Endothelial cell of umbilical vein (primary cell): Measurements from ENCODE around the gene TMIE. TPM values are rescaled to one million over a fixed set of nuclear protein-coding genes. Genes with fewer than 3 reads are reported as not detected.

Source experiments
- BruUV-seq: library from RNA; stranded (reverse); fragments of 400-500 nt; replicated peaks from 2 replicates; lab custom pipeline; 2021; lab: Mats Ljungman, UMichigan
- CTCF ChIA-PET: fragments of 300-600, 350-600 bp; sonication (Branson Sonifier 250); formaldehyde crosslinking; loops from one replicate; lab custom pipeline; 2021; ENCODE audit warnings: antibody characterized with exemption, inconsistent platforms; lab: Charles Lee
- POLR2A ChIA-PET: fragments of 300-600, 350-600 bp; sonication (Branson Sonifier 250); formaldehyde crosslinking; loops from one replicate; lab custom pipeline; 2021; ENCODE audit warnings: antibody characterized with exemption, inconsistent platforms; lab: Charles Lee
- DNase-seq: peaks from one replicate; pipeline ENCODE4 v3.0.0-alpha.2; 2011; ENCODE audit warnings: low read depth, low spot score
- FAIRE-seq: peaks from 2 replicates; lab custom pipeline; 2011; peaks lifted over from hg19 to GRCh38; lab: Jason Lieb, UNC
- H2AFZ ChIP-seq: 2 replicates; pipeline ENCODE4 v1.6.0; 2012; ENCODE audit warnings: low read depth, low read length, control low read depth, inconsistent platforms
- H3K27ac ChIP-seq: 2 replicates; pipeline ENCODE4 v1.5.1; 2011; ENCODE audit warnings: low read depth, mild to moderate bottlenecking, control low read depth, low read length, moderate library complexity; ENCODE audit not compliant: insufficient read depth
- H3K27me3 ChIP-seq, 2 experiments: 2 replicates each; pipeline versions ENCODE4 v1.6.0 to v1.6.1; 2011; ENCODE audit warnings: low read length in 2 of 2, mixed read lengths in 1 of 2; ENCODE audit not compliant: control insufficient read depth in 2 of 2, insufficient read depth in 2 of 2
- H3K36me3 ChIP-seq, 2 experiments: 2 replicates in 1 of 2; 3 replicates in 1 of 2; pipeline ENCODE4 v1.5.1; 2011; ENCODE audit warnings: low read length in 2 of 2, mild to moderate bottlenecking in 1 of 2, moderate library complexity in 1 of 2; ENCODE audit not compliant: control insufficient read depth in 2 of 2, insufficient read depth in 2 of 2; ENCODE audit errors: extremely low read depth in 1 of 2
- H3K4me1 ChIP-seq: 3 replicates; pipeline ENCODE4 v1.5.1; 2011; ENCODE audit warnings: mild to moderate bottlenecking, low read length; ENCODE audit not compliant: control insufficient read depth, insufficient read depth; ENCODE audit errors: extremely low read depth
- H3K4me2 ChIP-seq: 2 replicates; pipeline ENCODE4 v1.6.1; 2011; ENCODE audit warnings: low read length, control low read depth, mixed read lengths; ENCODE audit not compliant: insufficient read depth
- H3K4me3 ChIP-seq, 3 experiments: fragments of 200-600 bp in 1 of 3; sonication (generic), shearing (Covaris generic) in 1 of 3; replicated peaks in 1 of 3; 2 replicates each; pipeline ENCODE4 v1.5.1; 2011 to 2016; ENCODE audit warnings: control low read depth in 3 of 3, low read length in 3 of 3, mild to moderate bottlenecking in 2 of 3, inconsistent platforms in 1 of 3, low read depth in 1 of 3, moderate library complexity in 1 of 3; ENCODE audit not compliant: insufficient read depth in 1 of 3
- H3K79me2 ChIP-seq: 2 replicates; pipeline ENCODE4 v1.6.0; 2012; ENCODE audit warnings: low read length, inconsistent platforms; ENCODE audit not compliant: control insufficient read depth, insufficient read depth
- H3K9ac ChIP-seq: replicated peaks from 2 replicates; pipeline ENCODE3; 2011; ENCODE audit warnings: low read length, control low read depth; ENCODE audit not compliant: insufficient read depth; ENCODE audit errors: extremely low read depth
- H3K9me1 ChIP-seq: replicated peaks from 3 replicates; pipeline ENCODE4 v1.6.0; 2011; ENCODE audit warnings: mild to moderate bottlenecking, low read length; ENCODE audit not compliant: control insufficient read depth, insufficient read depth; ENCODE audit errors: extremely low read depth
- H3K9me3 ChIP-seq: replicated peaks from 2 replicates; pipeline ENCODE4 v1.5.1; 2012; ENCODE audit warnings: low read length, inconsistent platforms; ENCODE audit not compliant: control insufficient read depth, insufficient read depth
- H4K20me1 ChIP-seq: replicated peaks from 2 replicates; pipeline ENCODE3; 2011; ENCODE audit warnings: mild to moderate bottlenecking, low read length; ENCODE audit not compliant: control insufficient read depth, insufficient read depth; ENCODE audit errors: extremely low read depth
- EZH2 ChIP-seq: IDR thresholded peaks from 2 replicates; pipeline ENCODE4 v1.6.1; 2012; ENCODE audit warnings: borderline replicate concordance, low read depth, mild to moderate bottlenecking, moderate library complexity, low read length, inconsistent platforms; ENCODE audit not compliant: severe bottlenecking
- FOS ChIP-seq: IDR thresholded peaks from 2 replicates; pipeline ENCODE4 v1.6.1; 2011; ENCODE audit warnings: mild to moderate bottlenecking, low read length, moderate library complexity, borderline replicate concordance; ENCODE audit not compliant: insufficient read depth
- GATA2 ChIP-seq: IDR thresholded peaks from 2 replicates; pipeline ENCODE4 v1.7.0; 2011; ENCODE audit warnings: low read depth, mild to moderate bottlenecking, moderate library complexity, mixed read lengths, low read length; ENCODE audit not compliant: insufficient read length, insufficient read depth
- MYC ChIP-seq: IDR thresholded peaks from one replicate; pipeline ENCODE4 v1.6.1; 2011; ENCODE audit warnings: mild to moderate bottlenecking, low read depth, low read length
- POLR2AphosphoS5 ChIP-seq: IDR thresholded peaks from 2 replicates; pipeline ENCODE4 v1.6.1; 2012; ENCODE audit warnings: low read depth, mild to moderate bottlenecking, control low read depth, low read length, moderate library complexity; ENCODE audit not compliant: insufficient read depth
- dilution Hi-C: fragments of 300-500 bp; cut with MboI; formaldehyde crosslinking; loops from one replicate; pipeline ENCODE4 v1.15.0; 2019; ENCODE audit warnings: low sequenced_read_pairs; ENCODE audit not compliant: extremely low pct_ligation_motif_present
- intact Hi-C: fragments of 100-400 bp; cut with micrococcal nuclease; formaldehyde crosslinking; loops from one replicate; pipeline ENCODE4 v1.10.0; 2022
- polyA plus RNA-seq, 4 experiments: library from polyadenylated mRNA; depleted of rRNA in 3 of 4; stranded (reverse) in 3 of 4; unstranded in 1 of 4; fragments of >200 nt; gene quantifications; 2 replicates each; pipeline versions ENCODE4 v1.2.1 to v1.2.3, GENCODE V29; 2011 to 2012; ENCODE audit warnings: missing spikeins in 1 of 4
- total RNA-seq: library from RNA; stranded (reverse); gene quantifications from 2 replicates; pipeline ENCODE4 v1.2.3, GENCODE V29; 2021
- TF ChIP-seq, protein P1 (sequence below), 2 donors: IDR thresholded peaks; 1 replicate in 1 of 2; 2 replicates in 1 of 2; pipeline ENCODE4 v1.5.1; 2011; ENCODE audit warnings: low read length in 2 of 2, mild to moderate bottlenecking in 2 of 2, moderate library complexity in 2 of 2, control low read depth in 1 of 2, inconsistent platforms in 1 of 2, low read depth in 1 of 2; ENCODE audit not compliant: insufficient read depth in 1 of 2; ENCODE audit errors: extremely low read depth in 1 of 2

The TMIE gene
- total and polyA plus RNA-seq, 2 donors (not counting 3 experiments of a cell fraction or from before 2014, with no cell fraction given), result 0.15 to 0.27 TPM

DNA sequence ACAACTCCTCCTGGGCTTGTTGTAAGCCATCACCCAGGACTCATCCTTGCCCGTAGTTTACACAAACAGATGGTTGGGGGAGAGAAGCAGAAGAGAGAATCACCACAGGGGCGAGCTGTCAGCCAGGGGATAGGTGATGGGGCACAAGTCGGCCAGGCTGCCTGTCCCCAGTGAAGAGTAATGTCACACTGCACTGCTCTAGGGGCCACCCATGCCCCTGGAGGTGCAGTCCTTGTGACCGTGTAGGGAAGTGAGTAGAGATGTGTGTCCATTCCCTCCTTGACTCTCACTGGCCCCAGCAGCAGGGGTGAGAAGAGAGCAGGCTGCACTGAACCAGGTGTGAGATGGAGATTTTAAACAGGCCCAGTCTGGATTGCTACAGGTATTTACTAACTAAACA is 33.6 kb downstream of the TMIE start:
- TF ChIP-seq EZH2 (no peak), MYC (no peak), POLR2AphosphoS5 (no peak), FOS (no peak), GATA2 (no peak)
- TF ChIP-seq, protein P1, sequence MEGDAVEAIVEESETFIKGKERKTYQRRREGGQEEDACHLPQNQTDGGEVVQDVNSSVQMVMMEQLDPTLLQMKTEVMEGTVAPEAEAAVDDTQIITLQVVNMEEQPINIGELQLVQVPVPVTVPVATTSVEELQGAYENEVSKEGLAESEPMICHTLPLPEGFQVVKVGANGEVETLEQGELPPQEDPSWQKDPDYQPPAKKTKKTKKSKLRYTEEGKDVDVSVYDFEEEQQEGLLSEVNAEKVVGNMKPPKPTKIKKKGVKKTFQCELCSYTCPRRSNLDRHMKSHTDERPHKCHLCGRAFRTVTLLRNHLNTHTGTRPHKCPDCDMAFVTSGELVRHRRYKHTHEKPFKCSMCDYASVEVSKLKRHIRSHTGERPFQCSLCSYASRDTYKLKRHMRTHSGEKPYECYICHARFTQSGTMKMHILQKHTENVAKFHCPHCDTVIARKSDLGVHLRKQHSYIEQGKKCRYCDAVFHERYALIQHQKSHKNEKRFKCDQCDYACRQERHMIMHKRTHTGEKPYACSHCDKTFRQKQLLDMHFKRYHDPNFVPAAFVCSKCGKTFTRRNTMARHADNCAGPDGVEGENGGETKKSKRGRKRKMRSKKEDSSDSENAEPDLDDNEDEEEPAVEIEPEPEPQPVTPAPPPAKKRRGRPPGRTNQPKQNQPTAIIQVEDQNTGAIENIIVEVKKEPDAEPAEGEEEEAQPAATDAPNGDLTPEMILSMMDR (IDR thresholded peaks at IDR 0.05; ENCODE audit: extremely low read depth in 1 of 2, insufficient read depth in 1 of 2, low read depth in 1 of 2, low read length in 2 of 2), result no peak
- dilution Hi-C loops, result no loop called here
- POLR2A ChIA-PET, result interaction anchor here (0.7 kb wide), 1 partner anchor 21 kb away, joined by 3 read pairs; no protein-coding TSS in a partner anchor
- Histone ChIP-seq H3K4me2 (no peak overlapping the region), H3K4me1 (no peaks in the 10 kb centered on the region), H3K79me2 (no peaks in the 10 kb centered on the region), H3K4me3 (no peak overlapping the region), H3K27ac (no peak overlapping the region), H3K9ac (no peak overlapping the region), H4K20me1 (no peaks in the 10 kb centered on the region), H3K9me3 (no peaks in the 10 kb centered on the region), H3K36me3 (no peaks in the 10 kb centered on the region), H3K9me1 (no peaks in the 10 kb centered on the region), H2AFZ (no peak overlapping the region), H3K27me3 (peaks cover 3 to 4% of the 10 kb centered on the region in 2 experiments)
- CTCF ChIA-PET, result interaction anchor here (1.0 kb wide), 1 partner anchor 175 kb away, joined by 3 read pairs; no protein-coding TSS in a partner anchor
- intact Hi-C loops, result no loop called here
- DNase-seq, result no peak
- no TSS peak for BruUV-seq
- no peak for FAIRE-seq
